Measurements from ENCODE around the gene SYS1. TPM values are rescaled to one million over a fixed set of nuclear protein-coding genes. Genes with fewer than 3 reads are reported as not detected.

Gene SYS1
- total RNA-seq = 10 to 100 TPM; 29.3 to 55.3 (median 34.7) TPM

- no peaks in the 10 kb centered on the region for H3K27me3 ChIP-seq
- TF ChIP-seq EP300 (IDR thresholded peaks at IDR 0.05) (no peak), POLR2A (IDR thresholded peaks at IDR 0.05) (peak; percentile 83 to 84), CTCF (IDR thresholded peaks at IDR 0.05) (peak; percentile 81 to 96 (median 91)), POLR2AphosphoS5 (IDR thresholded peaks at IDR 0.05) (peak; percentile 86)
- H3K4me3 ChIP-seq = peak within 1 kb of the TSS; percentile 38 to 67
- H3K27ac ChIP-seq = peak within 1 kb of the TSS; percentile 71 to 95 (median 90)
- peak; percentile 92 for ATAC-seq
- WGBS, 2 donors (ENCODE audit: low coverage in 1 of 2) = 0 to 1% methylated on average over 11 to 26 of the region's 55 CpGs
- peaks cover 4 to 29% of the 10 kb centered on the region in 2 donors for H3K36me3 ChIP-seq
- no peaks in the 10 kb centered on the region for H3K9me3 ChIP-seq
- H3K4me1 ChIP-seq = peaks cover 3 to 69% (median 14%) of the 10 kb centered on the region in 3 donors
Observed at GRCh38 chr20:45362804-45363610, at the start of gene SYS1. Gene SYS1 (plus strand): TSS chr20:45363156. CDS start chr20:45363532, 376 bp downstream.

- H3K4me3 ChIP-seq = no peak overlapping the region
- TF ChIP-seq POLR2A (IDR thresholded peaks at IDR 0.05) (no peak), EP300 (IDR thresholded peaks at IDR 0.05) (no peak), CTCF (IDR thresholded peaks at IDR 0.05) (no peak), POLR2AphosphoS5 (IDR thresholded peaks at IDR 0.05) (no peak)
- WGBS, 2 donors (ENCODE audit: low coverage in 1 of 2) = 71% methylated on average over 8 of the region's 11 CpGs; no CpG with 5 or more reads in 1 of the 2 donors
- peaks cover 0 to 14% (median 0%) of the 10 kb centered on the region in 3 donors for H3K4me1 ChIP-seq
- H3K9me3 ChIP-seq = no peaks in the 10 kb centered on the region
- H3K27ac ChIP-seq = no peak overlapping the region
- no peak for ATAC-seq
- peaks cover 80% of the 10 kb centered on the region for H3K27me3 ChIP-seq
- H3K36me3 ChIP-seq = no peaks in the 10 kb centered on the region
Observed at GRCh38 chr20:45313943-45314342, 49.0 kb upstream of the SYS1 start.

- TF ChIP-seq CTCF (IDR thresholded peaks at IDR 0.05) (no peak), POLR2AphosphoS5 (IDR thresholded peaks at IDR 0.05) (no peak), POLR2A (IDR thresholded peaks at IDR 0.05) (no peak), EP300 (IDR thresholded peaks at IDR 0.05) (no peak)
- no peak overlapping the region for H3K27ac ChIP-seq
- ATAC-seq = no peak
- H3K4me1 ChIP-seq = peaks cover 0 to 17% (median 0%) of the 10 kb centered on the region in 3 donors
- no peaks in the 10 kb centered on the region for H3K9me3 ChIP-seq
- H3K36me3 ChIP-seq = no peaks in the 10 kb centered on the region
- WGBS, 2 donors (ENCODE audit: low coverage in 1 of 2) = 80 to 89% methylated on average over 2 to 3 of the region's 4 CpGs
- H3K27me3 ChIP-seq = peaks cover 72% of the 10 kb centered on the region
- H3K4me3 ChIP-seq = no peak overlapping the region
Observed at GRCh38 chr20:45315672-45316071, 47.3 kb upstream of the SYS1 start.

- TF ChIP-seq CTCF (IDR thresholded peaks at IDR 0.05) (no peak), POLR2A (IDR thresholded peaks at IDR 0.05) (no peak), POLR2AphosphoS5 (IDR thresholded peaks at IDR 0.05) (no peak), EP300 (IDR thresholded peaks at IDR 0.05) (no peak)
- WGBS, 2 donors (ENCODE audit: low coverage in 1 of 2) = 30% methylated on average over 4 of the region's 71 CpGs; no CpG with 5 or more reads in 1 of the 2 donors
- Histone ChIP-seq H3K4me1 (peaks cover 0 to 16% (median 0%) of the 10 kb centered on the region in 3 donors), H3K27ac (no peak overlapping the region), H3K4me3 (no peak overlapping the region), H3K9me3 (no peaks in the 10 kb centered on the region), H3K27me3 (peaks cover 65% of the 10 kb centered on the region), H3K36me3 (no peaks in the 10 kb centered on the region)
- ATAC-seq = no peak
Observed at GRCh38 chr20:45316150-45317080, 46.5 kb upstream of the SYS1 start.
